ENCODE measurements around the gene MCF2L2. TPM values are rescaled to one million over a fixed set of nuclear protein-coding genes. Genes with fewer than 3 reads are reported as not detected.
A peak's percentile ranks its signal among the peaks of the same experiment; 100 is the strongest.
"Not testable (repeated sequence)": the region's sequence is repeated elsewhere in the genome, so short reads cannot be mapped to it uniquely, and the experiment has no call there.

MCF2L2 gene
- total RNA-seq, 2 experiments from 2014 or later = 1.0 to 1.7 TPM

DNA sequence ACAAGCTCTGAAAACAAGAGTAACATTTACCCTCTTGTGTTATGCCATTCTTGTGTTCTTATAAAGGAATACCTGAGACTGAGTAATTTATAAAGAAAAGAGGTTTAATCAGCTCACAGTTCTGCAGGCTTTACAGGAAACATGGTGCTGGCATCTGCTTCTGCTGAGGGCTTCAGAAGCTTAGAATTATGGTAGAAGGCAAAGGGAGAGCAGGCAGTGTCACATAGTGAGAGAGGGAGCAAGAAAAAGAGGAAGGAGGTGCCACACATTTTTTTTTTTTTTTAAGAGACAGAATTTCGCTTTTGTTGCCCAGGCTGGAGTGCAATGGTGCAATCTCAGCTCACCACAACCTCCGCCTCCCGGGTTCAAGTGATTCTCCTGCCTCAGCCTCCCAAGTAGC lies 12.1 kb upstream of the MCF2L2 start:
- H3K36me3 Mint-ChIP-seq (ENCODE audit: low read depth); H3K4me3 Mint-ChIP-seq; DNase-seq; H3K27me3 Mint-ChIP-seq (ENCODE audit: low read depth); intact Hi-C loops (cut with micrococcal nuclease); H3K4me1 Mint-ChIP-seq (ENCODE audit: low read depth); H3K27ac Mint-ChIP-seq: not testable (repeated sequence)
- CTCF ChIA-PET = interaction anchor here (0.6 to 0.7 kb wide), 3 partner anchors 15 to 29 kb away, joined by 3 to 6 read pairs (median 3); no protein-coding TSS in a partner anchor
- peaks cover 19% of the 10 kb centered on the region for H3K9me3 Mint-ChIP-seq

DNA sequence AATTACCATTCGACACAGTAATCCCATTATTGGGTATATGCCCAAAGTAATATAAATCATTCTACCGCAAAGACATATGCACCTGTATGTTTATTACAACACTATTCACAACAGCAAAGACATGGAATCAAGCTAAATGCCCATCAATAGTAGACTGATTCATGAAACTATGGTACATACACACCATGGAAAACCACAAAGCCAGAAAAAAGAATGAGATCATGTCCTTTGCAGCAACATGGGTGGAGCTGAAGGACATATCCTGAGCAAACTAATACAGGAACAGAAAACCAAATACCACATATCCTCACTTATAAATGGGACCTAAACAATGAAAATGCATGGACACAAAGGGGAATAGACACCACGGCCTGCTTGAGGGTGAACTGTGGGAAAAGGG lies 11.1 kb upstream of the MCF2L2 start:
- intact Hi-C loops (cut with micrococcal nuclease) = no loop called here

DNA sequence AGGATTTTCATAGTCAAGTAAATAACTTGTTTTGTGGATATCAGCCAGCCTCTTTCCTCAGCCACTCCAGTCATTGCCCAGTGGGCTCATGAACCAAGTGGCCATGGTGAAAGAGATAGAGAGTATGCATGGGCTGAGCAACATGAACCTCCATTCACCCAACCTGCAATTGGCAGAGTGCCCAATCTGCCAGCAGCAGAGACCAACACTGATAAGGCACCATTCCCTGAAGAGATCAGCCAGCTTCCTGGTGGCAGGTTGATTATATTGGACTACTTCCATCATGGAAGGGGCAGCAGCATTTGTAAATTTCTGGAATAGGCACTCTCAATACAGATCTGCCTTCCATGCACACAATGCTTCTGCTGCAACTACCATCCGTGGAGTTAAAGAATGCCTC lies 10.3 kb upstream of the MCF2L2 start:
- H3K4me3 Mint-ChIP-seq = no peak overlapping the region
- no peak for DNase-seq
- H3K9me3 Mint-ChIP-seq = peaks cover 11% of the 10 kb centered on the region
- no peak overlapping the region for H3K27ac Mint-ChIP-seq
- peaks cover 2% of the 10 kb centered on the region for H3K27me3 Mint-ChIP-seq (ENCODE audit: low read depth)
- CTCF ChIA-PET = interaction anchor here (1.3 kb wide), 1 partner anchor 9 kb away, joined by 3 read pairs; no protein-coding TSS in a partner anchor
- H3K36me3 Mint-ChIP-seq (ENCODE audit: low read depth) = peaks cover 5% of the 10 kb centered on the region
- peaks cover 8% of the 10 kb centered on the region for H3K4me1 Mint-ChIP-seq (ENCODE audit: low read depth)
- intact Hi-C loops (cut with micrococcal nuclease) = no loop called here

More for the DNA sequence above, 11.1 kb upstream of the MCF2L2 start:
- Mint-ChIP-seq H3K4me3 (no peak overlapping the region), H3K4me1 (ENCODE audit: low read depth) (peaks cover 7% of the 10 kb centered on the region), H3K36me3 (ENCODE audit: low read depth) (peaks cover 6% of the 10 kb centered on the region), H3K27me3 (ENCODE audit: low read depth) (peaks cover under 1% of the 10 kb centered on the region), H3K9me3 (peaks cover 16% of the 10 kb centered on the region), H3K27ac (no peak overlapping the region)
- no peak for DNase-seq
- CTCF ChIA-PET = no interaction called here

DNA sequence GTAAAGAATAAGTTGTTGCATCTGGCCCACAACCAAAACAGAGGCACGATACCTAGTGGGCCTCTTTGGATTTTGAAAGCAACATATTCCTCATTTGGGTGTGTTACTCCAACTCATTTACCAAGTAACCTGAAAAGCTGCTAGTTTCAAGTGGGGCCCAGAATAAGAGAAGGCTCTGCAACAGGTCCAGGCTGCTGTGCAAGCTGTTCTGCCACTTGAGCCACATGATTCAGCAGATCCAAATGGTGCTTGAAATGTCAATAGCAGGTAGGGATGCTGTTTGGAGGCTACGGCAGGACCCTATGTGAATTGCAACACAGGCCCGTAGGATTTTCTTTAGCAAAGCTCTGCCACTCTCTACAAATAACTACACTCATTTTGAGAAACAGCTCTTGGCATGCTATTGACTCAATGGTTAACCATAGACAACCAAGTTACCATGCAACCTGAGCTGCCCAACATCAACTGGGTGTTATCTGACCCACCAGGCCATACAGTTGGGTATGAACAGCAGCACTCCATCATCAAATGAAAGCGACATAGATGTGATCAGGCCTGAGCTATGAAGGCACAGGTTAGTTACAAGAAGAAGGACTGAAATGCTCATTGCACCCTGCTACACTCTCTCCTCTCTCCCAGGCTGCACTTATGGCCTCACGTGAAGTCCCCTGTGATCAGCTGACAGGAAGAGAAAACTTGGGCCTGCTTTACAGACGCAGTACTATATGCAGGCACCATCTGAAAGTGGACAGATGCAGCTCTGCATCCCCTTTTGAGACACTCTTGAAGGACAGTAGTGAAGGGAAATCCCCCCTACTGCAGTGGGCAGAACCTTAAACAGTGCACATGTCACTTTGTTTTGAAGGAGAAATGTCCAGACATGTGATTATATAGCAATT lies 9.5 kb upstream of the MCF2L2 start:
- Mint-ChIP-seq H3K4me1 (ENCODE audit: low read depth) (peaks cover 13% of the 10 kb centered on the region), H3K4me3 (no peak overlapping the region), H3K27ac (no peak overlapping the region), H3K36me3 (ENCODE audit: low read depth) (no peaks in the 10 kb centered on the region), H3K27me3 (ENCODE audit: low read depth) (peaks cover 2% of the 10 kb centered on the region), H3K9me3 (peaks cover 3% of the 10 kb centered on the region)
- CTCF ChIA-PET = interaction anchor here (0.6 to 1.3 kb wide), 3 partner anchors 10 to 329 kb away, joined by 3 read pairs; no protein-coding TSS in a partner anchor
- intact Hi-C loops (cut with micrococcal nuclease) = no loop called here
- DNase-seq = no peak

DNA sequence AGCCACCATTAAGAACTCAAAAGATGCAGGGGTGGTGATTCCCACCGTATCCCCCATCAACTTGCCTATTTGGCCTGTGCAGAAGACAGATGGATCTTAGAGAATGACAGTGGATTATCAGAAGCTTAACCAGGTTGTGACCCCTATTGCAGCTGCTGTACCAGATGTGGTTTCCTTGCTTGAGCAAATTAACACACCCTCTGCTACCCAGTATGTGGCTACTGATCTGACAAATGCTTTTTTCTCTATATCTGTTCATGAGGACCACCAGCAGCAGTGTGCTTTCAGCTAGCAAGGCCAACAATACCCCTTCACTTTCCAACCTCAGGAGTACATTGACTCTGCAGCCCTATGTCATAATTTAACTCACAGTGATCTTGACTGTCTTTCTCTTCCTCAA lies 8.6 kb upstream of the MCF2L2 start:
- no peaks in the 10 kb centered on the region for H3K36me3 Mint-ChIP-seq (ENCODE audit: low read depth)
- peaks cover 13% of the 10 kb centered on the region for H3K4me1 Mint-ChIP-seq (ENCODE audit: low read depth)
- no peak overlapping the region for H3K4me3 Mint-ChIP-seq
- CTCF ChIA-PET = interaction anchor here (0.5 to 1.1 kb wide), 2 partner anchors 26 to 252 kb away, joined by 3 read pairs; no protein-coding TSS in a partner anchor
- DNase-seq = no peak
- intact Hi-C loops (cut with micrococcal nuclease) = no loop called here
- H3K27ac Mint-ChIP-seq = no peak overlapping the region
- peaks cover 3% of the 10 kb centered on the region for H3K9me3 Mint-ChIP-seq
- peaks cover 2% of the 10 kb centered on the region for H3K27me3 Mint-ChIP-seq (ENCODE audit: low read depth)

DNA sequence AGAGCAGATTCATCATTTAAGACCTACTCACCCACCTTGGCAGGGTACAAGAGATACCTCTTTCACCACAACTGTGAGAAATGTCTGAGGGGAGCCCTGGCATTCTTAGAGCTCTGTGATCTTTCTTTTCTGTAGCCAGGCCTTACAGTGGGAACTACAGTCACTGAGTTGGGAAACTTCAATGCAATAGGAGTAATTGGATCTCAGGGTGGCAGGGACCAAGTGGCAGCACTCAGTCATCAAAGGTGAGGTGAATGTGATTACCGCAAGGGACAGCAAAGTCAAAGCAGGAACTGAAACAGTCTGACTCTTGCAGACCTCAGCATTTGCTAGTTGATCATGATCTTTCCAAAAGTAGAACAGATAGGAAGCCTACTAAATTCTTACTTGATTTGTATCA lies 7.2 kb upstream of the MCF2L2 start:
- peaks cover 23% of the 10 kb centered on the region for H3K4me1 Mint-ChIP-seq (ENCODE audit: low read depth)
- CTCF ChIA-PET = no interaction called here
- no peak overlapping the region for H3K4me3 Mint-ChIP-seq
- H3K27me3 Mint-ChIP-seq (ENCODE audit: low read depth) = peaks cover 2% of the 10 kb centered on the region
- DNase-seq = peak; percentile 34
- H3K27ac Mint-ChIP-seq = no peak overlapping the region
- intact Hi-C loops (cut with micrococcal nuclease) = no loop called here
- peaks cover 3% of the 10 kb centered on the region for H3K9me3 Mint-ChIP-seq
- H3K36me3 Mint-ChIP-seq (ENCODE audit: low read depth) = no peaks in the 10 kb centered on the region

DNA sequence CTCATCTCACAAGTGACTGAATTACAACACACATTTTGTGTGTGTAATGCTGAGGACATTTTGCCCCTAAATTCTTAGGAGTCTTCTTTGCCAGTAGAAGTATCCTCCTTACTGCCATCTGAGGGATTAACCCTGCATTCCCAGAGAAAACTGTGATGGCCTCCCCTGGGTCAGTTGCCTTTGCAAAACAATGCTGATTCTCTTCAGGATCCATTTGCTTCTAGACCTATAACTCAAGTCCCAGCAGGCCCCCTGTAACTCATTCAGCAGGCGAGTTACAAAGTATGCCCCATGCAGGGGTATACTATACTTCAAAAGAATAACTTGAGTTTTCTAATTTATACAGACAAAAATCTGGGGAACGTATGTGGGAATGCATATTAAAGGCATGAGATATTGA lies 6.6 kb upstream of the MCF2L2 start:
- H3K4me3 Mint-ChIP-seq = no peak overlapping the region
- H3K27ac Mint-ChIP-seq = no peak overlapping the region
- DNase-seq = no peak
- no peaks in the 10 kb centered on the region for H3K36me3 Mint-ChIP-seq (ENCODE audit: low read depth)
- peaks cover 30% of the 10 kb centered on the region for H3K4me1 Mint-ChIP-seq (ENCODE audit: low read depth)
- peaks cover 2% of the 10 kb centered on the region for H3K27me3 Mint-ChIP-seq (ENCODE audit: low read depth)
- H3K9me3 Mint-ChIP-seq = no peaks in the 10 kb centered on the region
- CTCF ChIA-PET = no interaction called here
- intact Hi-C loops (cut with micrococcal nuclease) = loop anchor here (5.0 kb wide), 1 partner anchor 223 kb away; no protein-coding TSS in a partner anchor

DNA sequence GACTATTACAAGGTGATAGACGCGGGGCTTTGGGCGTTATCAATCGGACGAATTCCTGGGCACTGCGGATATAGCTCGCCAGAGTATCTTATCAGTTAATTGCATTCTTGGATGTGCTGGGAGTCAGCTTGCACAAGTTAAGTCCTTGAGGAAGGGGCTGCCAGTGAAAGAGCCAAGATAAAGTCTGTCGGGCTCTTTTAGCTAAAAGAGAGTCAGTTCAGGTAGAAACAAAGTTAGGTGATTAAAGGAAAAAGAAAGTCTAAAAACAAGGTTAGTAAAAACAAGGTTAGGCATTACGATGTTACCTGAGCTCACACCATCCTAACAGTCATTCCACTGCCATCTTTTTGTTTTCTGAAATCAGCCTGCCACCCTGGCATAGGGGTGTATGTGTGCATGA lies 6.1 kb upstream of the MCF2L2 start:
- peaks cover 2% of the 10 kb centered on the region for H3K27me3 Mint-ChIP-seq (ENCODE audit: low read depth)
- peaks cover 34% of the 10 kb centered on the region for H3K4me1 Mint-ChIP-seq (ENCODE audit: low read depth)
- no peak overlapping the region for H3K4me3 Mint-ChIP-seq
- H3K36me3 Mint-ChIP-seq (ENCODE audit: low read depth) = no peaks in the 10 kb centered on the region
- no peak overlapping the region for H3K27ac Mint-ChIP-seq
- H3K9me3 Mint-ChIP-seq = no peaks in the 10 kb centered on the region
- intact Hi-C loops (cut with micrococcal nuclease) = loop anchor here (5.0 kb wide), 1 partner anchor 222 kb away; no protein-coding TSS in a partner anchor
- DNase-seq = no peak
- CTCF ChIA-PET = no interaction called here

DNA sequence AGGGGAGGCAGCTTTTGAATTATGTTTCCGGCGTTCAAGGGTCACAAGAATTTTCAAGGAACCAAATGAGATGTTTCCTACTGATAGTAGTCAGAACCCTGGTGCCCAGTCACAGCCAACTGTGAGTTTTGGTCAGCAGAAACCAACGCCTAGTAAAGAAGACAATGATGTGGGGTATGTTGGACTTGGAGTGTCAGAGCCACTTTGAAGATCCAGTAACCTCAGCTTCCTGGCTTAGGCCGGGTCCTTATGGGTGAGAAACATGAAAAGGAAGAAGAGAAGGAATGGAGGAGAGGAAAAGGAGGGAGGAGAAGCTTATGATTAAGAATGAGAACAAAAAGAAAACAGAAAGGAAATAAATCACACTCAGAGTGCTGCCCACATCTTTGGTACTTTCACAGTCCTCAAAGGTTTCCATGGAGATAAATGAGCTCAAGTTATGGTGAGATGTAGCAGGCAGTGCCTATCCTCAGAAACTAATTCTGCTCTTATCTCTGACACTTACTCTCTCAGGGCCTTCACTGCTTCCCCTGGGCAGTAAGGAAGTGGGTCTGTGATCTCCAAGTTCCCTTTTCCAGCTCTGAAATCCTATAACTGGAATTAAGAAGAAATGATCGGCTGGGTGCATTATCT lies 2.0 kb upstream of the MCF2L2 start:
- no peaks in the 10 kb centered on the region for H3K36me3 Mint-ChIP-seq (ENCODE audit: low read depth)
- H3K9me3 Mint-ChIP-seq = no peaks in the 10 kb centered on the region
- intact Hi-C loops (cut with micrococcal nuclease) = loop anchor here (1.0 to 5.0 kb wide), 8 partner anchors 17 to 454 kb away; partner anchors contain the start of genes KLHL6, MAP6D1 and PARL
- peak overlapping the region; percentile 9 for H3K27ac Mint-ChIP-seq
- peaks cover 33% of the 10 kb centered on the region for H3K4me1 Mint-ChIP-seq (ENCODE audit: low read depth)
- peak; percentile 35 for DNase-seq
- CTCF ChIA-PET = interaction anchor here (1.3 kb wide), 1 partner anchor 45 kb away, joined by 3 read pairs; no protein-coding TSS in a partner anchor
- H3K27me3 Mint-ChIP-seq (ENCODE audit: low read depth) = peaks cover 15% of the 10 kb centered on the region
- H3K4me3 Mint-ChIP-seq = peak overlapping the region; percentile 36

DNA sequence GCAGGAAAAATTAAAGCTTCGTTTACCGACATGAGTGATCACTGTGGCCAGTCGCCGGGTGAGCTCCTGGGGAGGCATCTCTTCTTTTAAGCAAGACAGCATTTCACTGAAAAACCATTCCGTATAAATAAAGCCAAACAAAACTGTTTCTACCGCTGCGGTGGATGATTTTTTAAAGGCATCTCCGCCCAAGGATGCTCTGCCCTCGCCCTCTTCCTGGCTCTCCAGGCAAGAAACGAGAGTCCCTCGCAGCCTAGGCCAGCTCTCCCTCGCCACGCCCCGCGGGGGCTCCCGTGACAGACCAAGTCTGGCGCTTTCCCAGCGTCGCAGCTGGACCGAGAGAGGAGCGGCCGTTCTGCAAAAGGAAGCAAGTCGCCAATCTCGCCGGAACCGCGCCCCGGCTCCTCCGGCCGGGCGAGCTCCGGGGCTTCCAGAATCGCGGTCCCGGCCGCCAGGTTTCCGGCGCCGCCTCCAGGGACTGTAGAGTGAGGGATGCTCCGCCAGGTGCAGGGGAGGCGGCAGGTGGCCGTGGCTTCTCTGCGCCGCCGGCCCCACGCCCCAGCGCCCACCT lies 458 bp downstream of the MCF2L2 start:
- peak; percentile 40 for DNase-seq
- Mint-ChIP-seq H3K36me3 (ENCODE audit: low read depth) (no peaks in the 10 kb centered on the region), H3K27ac (no peak overlapping the region), H3K27me3 (ENCODE audit: low read depth) (peaks cover 14% of the 10 kb centered on the region), H3K9me3 (no peaks in the 10 kb centered on the region), H3K4me1 (ENCODE audit: low read depth) (peaks cover 27% of the 10 kb centered on the region), H3K4me3 (peak overlapping the region; percentile 79)
- CTCF ChIA-PET = interaction anchor here (0.5 to 1.1 kb wide), 2 partner anchors 215 to 339 kb away, joined by 3 read pairs; no protein-coding TSS in a partner anchor
- intact Hi-C loops (cut with micrococcal nuclease) = loop anchor here (1.0 to 5.0 kb wide), 4 partner anchors 208 to 636 kb away; partner anchors contain the start of genes ATP11B, MCCC1 and YEATS2

DNA sequence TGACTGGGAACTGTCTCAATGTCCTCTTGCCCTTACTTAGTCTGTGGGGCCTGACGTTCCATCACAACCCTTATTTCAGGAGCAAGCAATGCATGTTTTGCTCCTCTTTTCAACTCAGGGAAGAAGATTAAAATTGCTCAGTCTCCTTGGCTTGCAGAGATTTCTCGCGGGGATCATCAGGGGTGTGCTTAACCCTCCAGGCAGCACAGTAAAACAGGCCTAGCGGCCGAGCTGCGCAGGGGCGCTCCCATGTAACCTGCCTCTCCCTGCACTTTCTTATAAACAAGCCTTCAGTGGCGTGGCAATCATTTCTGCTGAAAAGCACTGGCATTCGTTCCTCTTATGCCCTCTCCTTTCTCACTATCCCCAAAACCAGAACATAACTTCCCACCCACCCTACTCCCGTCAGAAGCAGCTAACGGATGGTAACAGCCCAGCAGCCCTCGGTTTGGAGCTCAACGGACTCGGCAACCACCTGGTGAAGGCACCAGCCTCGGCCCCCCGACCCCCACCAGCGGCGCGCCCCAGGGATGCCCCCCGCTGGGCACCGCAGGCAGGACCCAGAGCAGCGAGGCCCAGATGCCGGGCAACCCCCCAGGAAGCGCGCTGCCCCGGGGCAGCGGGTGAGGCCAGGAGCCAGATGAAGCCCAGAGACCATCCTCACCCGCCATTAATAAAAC lies 1.1 kb downstream of the MCF2L2 start:
- DNase-seq = no peak
- H3K27ac Mint-ChIP-seq = no peak overlapping the region
- CTCF ChIA-PET = interaction anchor here (0.5 to 1.1 kb wide), 2 partner anchors 215 to 340 kb away, joined by 3 read pairs; no protein-coding TSS in a partner anchor
- intact Hi-C loops (cut with micrococcal nuclease) = loop anchor here (5.0 kb wide), 2 partner anchors 270 to 635 kb away; partner anchors contain the start of genes ATP11B and YEATS2
- H3K9me3 Mint-ChIP-seq = no peaks in the 10 kb centered on the region
- no peaks in the 10 kb centered on the region for H3K36me3 Mint-ChIP-seq (ENCODE audit: low read depth)
- H3K4me3 Mint-ChIP-seq = peak overlapping the region; percentile 79
- H3K4me1 Mint-ChIP-seq (ENCODE audit: low read depth) = peaks cover 27% of the 10 kb centered on the region
- peaks cover 14% of the 10 kb centered on the region for H3K27me3 Mint-ChIP-seq (ENCODE audit: low read depth)

Measured in activated naive CD4-positive, alpha-beta T cell treated with anti-CD3 and anti-CD28 coated beads for 36 hours (primary cell).